DMS79 treated with DMSO at 0.1 percent for 48 hours (cell line): ENCODE results near the gene C10orf120.

Experiments used
- DNase-seq: peaks from one replicate; lab custom pipeline; 2025; lab: John Stamatoyannopoulos, UW

The C10orf120 gene

GRCh38 chr10:122703483-122704448 lies 4.1 kb upstream of the C10orf120 start:
- peak; percentile 22 for DNase-seq

- DNase-seq = no peak
These were observed 2.6 kb upstream of the C10orf120 start for GRCh38 chr10:122702275-122702674.

GRCh38 chr10:122701652-122702051 lies 2.0 kb upstream of the C10orf120 start:
- DNase-seq = no peak

GRCh38 chr10:122696687-122697086 lies 3.0 kb downstream of the C10orf120 start:
- no peak for DNase-seq

- DNase-seq = no peak
These were observed 6.9 kb downstream of the C10orf120 start for GRCh38 chr10:122692744-122693143.

GRCh38 chr10:122689146-122689820 lies 10.4 kb downstream of the C10orf120 start:
- DNase-seq = no peak

- DNase-seq = no peak
These were observed 11.2 kb downstream of the C10orf120 start for GRCh38 chr10:122688293-122688989.

GRCh38 chr10:122682522-122682921 lies 17.1 kb downstream of the C10orf120 start:
- no peak for DNase-seq

- no peak for DNase-seq
These were observed 21.4 kb downstream of the C10orf120 start for GRCh38 chr10:122678266-122678665.

- DNase-seq = no peak
These were observed 24.4 kb downstream of the C10orf120 start for GRCh38 chr10:122675278-122675677.

GRCh38 chr10:122674781-122675180 lies 24.9 kb downstream of the C10orf120 start:
- no peak for DNase-seq

GRCh38 chr10:122673731-122674130 lies 25.9 kb downstream of the C10orf120 start:
- no peak for DNase-seq

- DNase-seq = no peak
These were observed 26.4 kb downstream of the C10orf120 start for GRCh38 chr10:122673269-122673668.

- no peak for DNase-seq
These were observed 27.0 kb downstream of the C10orf120 start for GRCh38 chr10:122672655-122673054.

GRCh38 chr10:122671355-122671754 lies 28.3 kb downstream of the C10orf120 start:
- no peak for DNase-seq

GRCh38 chr10:122669842-122670241 lies 29.8 kb downstream of the C10orf120 start:
- no peak for DNase-seq

GRCh38 chr10:122669045-122669444 lies 30.6 kb downstream of the C10orf120 start:
- no peak for DNase-seq

- no peak for DNase-seq
These were observed 33.7 kb downstream of the C10orf120 start for GRCh38 chr10:122665946-122666345.

- DNase-seq = no peak
These were observed 34.3 kb downstream of the C10orf120 start for GRCh38 chr10:122665329-122665860.

- no peak for DNase-seq
These were observed 35.1 kb downstream of the C10orf120 start for GRCh38 chr10:122664501-122664900.

GRCh38 chr10:122663516-122664130 lies 36.0 kb downstream of the C10orf120 start:
- no peak for DNase-seq

GRCh38 chr10:122662231-122662630 lies 37.4 kb downstream of the C10orf120 start:
- no peak for DNase-seq
